HEK293T (cell line): ENCODE results near the gene SH2D3A.

Experiments used
- CTCF ChIA-PET: fragments of 350-600 bp; formaldehyde crosslinking; extraction: SDS; loops from one replicate; lab custom pipeline; 2021; ENCODE audit warnings: antibody characterized with exemption, inconsistent platforms; lab: Yijun Ruan, JAX
- POLR2A ChIA-PET: fragments of 350-600 bp; formaldehyde crosslinking; extraction: SDS; loops from one replicate; lab custom pipeline; 2020; ENCODE audit warnings: antibody characterized with exemption, inconsistent platforms; lab: Yijun Ruan, JAX
- DNase-seq: peaks from one replicate; pipeline ENCODE4 v3.0.0; 2012; ENCODE audit warnings: mixed read lengths; ENCODE audit errors: extremely low spot score
- ARNT ChIP-seq: fragments of 450-650 bp; IDR thresholded peaks from 2 replicates; pipeline ENCODE4 v1.6.1; 2017; ENCODE audit warnings: mild to moderate bottlenecking
- BHLHE40 ChIP-seq: fragments of 450-650 bp; IDR thresholded peaks from 2 replicates; pipeline ENCODE4 v1.6.1; 2016; ENCODE audit warnings: mild to moderate bottlenecking, moderate library complexity, borderline replicate concordance
- CTBP1 ChIP-seq: fragments of 450-650 bp; IDR thresholded peaks from 2 replicates; pipeline ENCODE4 v1.6.1; 2016; ENCODE audit warnings: borderline replicate concordance
- ELF4 ChIP-seq: fragments of 450-650 bp; IDR thresholded peaks from 2 replicates; pipeline ENCODE4 v1.6.1; 2017; ENCODE audit warnings: antibody characterized with exemption
- FOXA1 ChIP-seq: fragments of 450-650 bp; IDR thresholded peaks from 2 replicates; pipeline ENCODE4 v1.6.1; 2016; ENCODE audit warnings: mild to moderate bottlenecking
- FOXK2 ChIP-seq: fragments of 450-650 bp; IDR thresholded peaks from 2 replicates; pipeline ENCODE4 v1.6.1; 2016; ENCODE audit warnings: mild to moderate bottlenecking
- FOXM1 ChIP-seq: fragments of 450-650 bp; IDR thresholded peaks from 2 replicates; pipeline ENCODE4 v1.6.1; 2017; ENCODE audit warnings: mild to moderate bottlenecking, borderline replicate concordance
- HDGF ChIP-seq: fragments of 450-650 bp; IDR thresholded peaks from 2 replicates; pipeline ENCODE4 v1.6.1; 2017; ENCODE audit warnings: antibody characterized with exemption, borderline replicate concordance
- L3MBTL2 ChIP-seq: fragments of 450-650 bp; conservative IDR thresholded peaks from 2 replicates; pipeline ENCODE4 v1.6.1; 2016; ENCODE audit warnings: mild to moderate bottlenecking
- LEF1 ChIP-seq: fragments of 450-650 bp; IDR thresholded peaks from 2 replicates; pipeline ENCODE4 v1.6.1; 2017; ENCODE audit warnings: mild to moderate bottlenecking, borderline replicate concordance
- NFRKB ChIP-seq: fragments of 450-650 bp; IDR thresholded peaks from 2 replicates; pipeline ENCODE4 v1.6.1; 2016; ENCODE audit warnings: mild to moderate bottlenecking, moderate library complexity
- SP1 ChIP-seq: fragments of 450-650 bp; IDR thresholded peaks from 2 replicates; pipeline ENCODE4 v1.6.1; 2017
- SUZ12 ChIP-seq: fragments of 450-650 bp; IDR thresholded peaks from 2 replicates; pipeline ENCODE4 v1.6.1; 2016; ENCODE audit warnings: mild to moderate bottlenecking
- TARDBP ChIP-seq: fragments of 450-650 bp; IDR thresholded peaks from 2 replicates; pipeline ENCODE4 v1.6.1; 2016
- ZNF384 ChIP-seq: fragments of 450-650 bp; IDR thresholded peaks from 2 replicates; pipeline ENCODE4 v1.6.1; 2016
- TF ChIP-seq, protein P1 (sequence below): fragments of 450-650 bp; IDR thresholded peaks from 2 replicates; pipeline ENCODE4 v1.6.1; 2016

SH2D3A gene

DNA sequence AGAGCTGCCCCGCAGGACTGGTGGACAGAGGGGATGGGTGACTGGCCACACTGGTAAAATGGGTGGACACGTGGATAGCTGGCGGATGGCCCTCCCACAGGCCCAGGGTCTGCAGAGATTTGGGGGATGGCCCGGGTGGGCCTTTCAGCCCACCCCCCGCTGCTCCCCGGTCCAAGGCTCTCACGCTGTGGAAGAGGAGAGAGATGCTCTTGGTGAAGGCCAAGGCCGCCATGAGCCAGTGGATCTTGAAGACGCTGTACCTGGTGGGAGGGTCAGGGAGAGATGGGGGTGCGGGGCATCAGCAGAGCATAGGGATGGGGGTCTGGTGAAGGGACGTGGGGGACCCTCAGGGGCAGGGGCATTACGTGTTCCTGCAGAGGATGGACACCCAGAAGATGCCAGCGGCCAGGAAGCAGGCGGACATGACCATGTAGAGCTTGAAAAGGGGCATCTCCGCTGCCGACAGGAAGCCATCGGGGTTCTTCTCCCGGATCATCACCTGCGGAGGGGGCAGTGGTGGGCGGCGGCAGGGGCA lies 34.4 kb downstream of the SH2D3A start:
- ChIA-PET POLR2A (no interaction called here), CTCF (no interaction called here)

DNA sequence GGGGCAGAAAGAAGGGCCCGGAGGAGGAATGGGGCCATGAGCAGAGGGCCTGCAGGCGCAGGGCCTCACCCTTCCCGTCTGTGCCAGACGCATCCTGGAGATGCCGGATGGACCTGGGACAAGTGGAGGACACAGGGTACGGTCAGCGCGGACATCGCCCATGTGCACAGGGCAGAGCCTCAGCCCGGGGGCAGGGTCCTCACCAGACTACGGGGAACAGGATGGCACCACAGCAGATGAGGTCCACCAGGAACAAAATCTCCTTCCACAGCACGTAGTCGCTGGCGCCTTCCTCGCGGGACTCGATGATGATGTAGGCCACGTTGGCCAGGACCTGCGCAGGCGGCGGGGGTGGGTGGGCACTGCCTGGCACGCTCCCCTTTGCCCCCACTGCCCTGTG lies 35.4 kb downstream of the SH2D3A start:
- POLR2A ChIA-PET = no interaction called here
- CTCF ChIA-PET = no interaction called here
- no peak for DNase-seq
- no peak for TF ChIP-seq L3MBTL2
- no peak for TF ChIP-seq HDGF
- no peak for TF ChIP-seq ARNT

More for the DNA sequence above, 34.4 kb downstream of the SH2D3A start:
- TF ChIP-seq BHLHE40 (no peak), ELF4 (no peak)
- no peak for DNase-seq

DNA sequence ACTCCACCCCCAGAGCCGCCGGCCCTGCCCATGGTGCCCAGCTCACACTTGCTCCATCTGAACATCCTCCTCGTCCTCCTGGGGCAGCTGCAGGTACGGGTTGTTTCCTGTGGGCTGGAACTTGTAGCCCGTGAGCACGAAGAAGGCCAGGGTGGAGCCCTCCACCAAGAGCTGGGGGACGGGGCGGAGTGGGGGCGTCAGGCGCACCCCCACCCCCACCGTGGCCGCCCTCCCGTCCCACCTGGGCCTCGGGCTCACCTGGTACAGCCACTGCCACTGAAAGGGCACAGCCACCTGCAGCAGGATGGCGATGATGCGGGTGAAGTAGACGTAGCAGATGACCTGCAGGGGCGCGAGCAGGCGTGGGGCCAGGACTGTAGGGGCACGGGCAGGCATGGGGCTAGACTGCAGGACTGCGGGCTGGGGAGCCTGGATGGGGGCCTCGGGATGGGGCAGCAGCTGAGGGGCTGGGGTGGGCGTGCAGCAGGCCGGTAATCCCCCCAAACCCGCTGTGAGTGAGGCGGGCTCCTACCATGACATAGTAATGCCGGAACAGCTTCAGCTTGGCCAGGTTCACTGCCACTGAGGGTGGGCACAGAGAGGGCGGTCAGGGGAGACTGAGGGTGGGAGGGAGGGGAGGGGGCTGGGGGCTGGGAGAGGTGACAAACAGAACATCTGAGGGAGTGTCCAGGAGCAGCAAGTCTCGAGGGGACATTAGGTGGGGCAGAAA lies 36.1 kb downstream of the SH2D3A start:
- no peak for DNase-seq
- ChIA-PET CTCF (no interaction called here), POLR2A (no interaction called here)
- TF ChIP-seq NFRKB (no peak), HDGF (no peak), SUZ12 (no peak), CTBP1 (no peak), FOXA1 (no peak), L3MBTL2 (no peak), TARDBP (no peak), LEF1 (no peak), ARNT (no peak), ELF4 (no peak), ZNF384 (no peak), FOXK2 (no peak)
- TF ChIP-seq, protein P1, sequence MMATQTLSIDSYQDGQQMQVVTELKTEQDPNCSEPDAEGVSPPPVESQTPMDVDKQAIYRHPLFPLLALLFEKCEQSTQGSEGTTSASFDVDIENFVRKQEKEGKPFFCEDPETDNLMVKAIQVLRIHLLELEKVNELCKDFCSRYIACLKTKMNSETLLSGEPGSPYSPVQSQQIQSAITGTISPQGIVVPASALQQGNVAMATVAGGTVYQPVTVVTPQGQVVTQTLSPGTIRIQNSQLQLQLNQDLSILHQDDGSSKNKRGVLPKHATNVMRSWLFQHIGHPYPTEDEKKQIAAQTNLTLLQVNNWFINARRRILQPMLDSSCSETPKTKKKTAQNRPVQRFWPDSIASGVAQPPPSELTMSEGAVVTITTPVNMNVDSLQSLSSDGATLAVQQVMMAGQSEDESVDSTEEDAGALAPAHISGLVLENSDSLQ = no peak

DNA sequence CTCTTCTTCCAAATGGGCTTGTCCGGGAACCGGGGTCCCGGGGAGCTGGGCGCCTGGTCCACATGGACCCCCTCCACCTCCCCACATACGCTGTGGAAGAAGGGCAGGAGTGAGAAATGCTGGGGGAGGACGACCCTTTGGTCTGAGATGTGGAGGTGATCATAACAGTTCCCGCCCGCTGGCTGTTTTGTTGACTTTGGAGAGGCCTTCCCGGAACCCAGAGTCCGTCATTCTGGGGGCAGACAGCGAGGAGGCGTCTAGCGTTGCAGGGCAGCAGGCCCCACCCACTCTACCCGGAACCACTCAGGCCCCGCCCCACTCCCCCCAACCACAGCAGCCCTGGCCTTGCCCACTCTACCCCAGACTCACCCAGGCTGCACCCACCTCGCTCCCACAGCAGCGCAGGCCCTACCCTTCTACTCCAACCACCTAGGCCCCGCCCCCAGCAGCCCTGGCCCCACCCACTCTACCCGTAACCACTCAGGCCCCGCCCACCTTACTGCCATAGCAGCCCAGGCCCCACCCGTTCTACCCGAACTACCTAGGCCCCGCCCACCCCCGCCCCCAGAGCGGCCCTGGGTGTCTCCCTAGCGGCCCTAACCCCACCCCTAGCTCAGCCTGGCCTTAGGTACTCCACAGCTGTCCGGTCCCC lies 37.0 kb downstream of the SH2D3A start:
- POLR2A ChIA-PET = no interaction called here
- no peak for TF ChIP-seq FOXA1
- no peak for TF ChIP-seq ELF4
- TF ChIP-seq SUZ12 = no peak
- no peak for TF ChIP-seq CTBP1
- TF ChIP-seq FOXK2 = no peak
- TF ChIP-seq, protein P1 = no peak
- no peak for TF ChIP-seq HDGF
- no peak for TF ChIP-seq LEF1
- TF ChIP-seq NFRKB = no peak
- no peak for TF ChIP-seq BHLHE40
- DNase-seq = peak; percentile 68
- CTCF ChIA-PET = no interaction called here

DNA sequence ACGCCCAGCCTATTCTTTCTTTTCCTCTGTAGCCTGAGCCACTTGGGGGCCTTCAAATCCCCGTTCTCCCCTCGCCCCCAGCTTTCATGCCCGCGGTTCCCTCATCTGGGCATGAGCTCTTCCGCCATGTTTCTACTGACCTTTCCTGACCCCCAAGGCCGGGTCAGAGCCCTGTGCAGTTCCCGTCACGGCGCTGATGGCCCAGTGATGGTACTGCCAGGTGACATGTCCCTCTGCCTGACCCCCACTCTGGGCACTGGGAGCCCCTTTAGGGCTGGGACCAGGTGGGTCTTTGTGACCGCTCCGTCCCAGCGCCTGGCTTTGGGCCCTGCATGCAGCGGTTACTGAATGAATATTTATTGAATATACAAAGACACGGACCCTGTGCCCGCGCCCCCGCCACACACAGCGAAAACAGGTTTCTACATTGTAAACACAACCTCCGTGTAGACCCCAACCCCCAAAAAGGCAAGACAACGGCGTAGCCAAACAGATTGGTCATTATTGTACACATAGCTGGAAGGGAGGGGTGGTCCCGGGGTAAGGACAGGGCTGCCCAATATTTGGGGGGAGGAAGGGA lies 37.6 kb downstream of the SH2D3A start:
- DNase-seq = no peak
- TF ChIP-seq TARDBP = no peak
- TF ChIP-seq CTBP1 = no peak
- no peak for TF ChIP-seq NFRKB
- TF ChIP-seq FOXK2 = no peak
- TF ChIP-seq HDGF = no peak
- no peak for TF ChIP-seq FOXM1
- no peak for TF ChIP-seq FOXA1
- no peak for TF ChIP-seq ELF4
- no peak for TF ChIP-seq L3MBTL2
- ChIA-PET POLR2A (no interaction called here), CTCF (no interaction called here)

DNA sequence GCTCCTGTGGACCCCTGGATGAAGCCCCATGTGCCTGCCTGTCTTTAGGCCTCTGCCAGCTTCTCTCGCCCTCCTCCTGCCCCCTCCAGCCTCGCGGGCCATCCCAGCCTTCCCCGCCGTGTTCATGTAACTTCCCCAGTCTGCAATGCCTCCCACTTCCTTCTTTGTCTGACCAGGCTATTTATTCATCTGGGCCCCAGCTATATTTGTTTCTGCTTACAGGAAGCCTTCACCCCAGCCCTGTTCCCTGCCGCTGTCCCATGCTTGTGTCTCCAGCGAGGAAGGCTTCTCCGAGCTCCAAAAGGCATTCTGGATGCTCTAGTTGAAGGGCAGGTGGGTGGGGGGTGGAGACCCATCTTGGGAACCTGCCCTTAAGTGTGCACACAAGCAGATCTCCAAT lies 38.9 kb downstream of the SH2D3A start:
- ChIA-PET POLR2A (interaction anchor here (1.1 kb wide), 1 partner anchor 9 kb away, joined by 4 read pairs; the partner anchor contains the start of gene GPR108), CTCF (no interaction called here)
- no peak for TF ChIP-seq FOXK2
- TF ChIP-seq LEF1 = no peak
- TF ChIP-seq SP1 = no peak
- TF ChIP-seq ZNF384 = no peak
- no peak for DNase-seq

DNA sequence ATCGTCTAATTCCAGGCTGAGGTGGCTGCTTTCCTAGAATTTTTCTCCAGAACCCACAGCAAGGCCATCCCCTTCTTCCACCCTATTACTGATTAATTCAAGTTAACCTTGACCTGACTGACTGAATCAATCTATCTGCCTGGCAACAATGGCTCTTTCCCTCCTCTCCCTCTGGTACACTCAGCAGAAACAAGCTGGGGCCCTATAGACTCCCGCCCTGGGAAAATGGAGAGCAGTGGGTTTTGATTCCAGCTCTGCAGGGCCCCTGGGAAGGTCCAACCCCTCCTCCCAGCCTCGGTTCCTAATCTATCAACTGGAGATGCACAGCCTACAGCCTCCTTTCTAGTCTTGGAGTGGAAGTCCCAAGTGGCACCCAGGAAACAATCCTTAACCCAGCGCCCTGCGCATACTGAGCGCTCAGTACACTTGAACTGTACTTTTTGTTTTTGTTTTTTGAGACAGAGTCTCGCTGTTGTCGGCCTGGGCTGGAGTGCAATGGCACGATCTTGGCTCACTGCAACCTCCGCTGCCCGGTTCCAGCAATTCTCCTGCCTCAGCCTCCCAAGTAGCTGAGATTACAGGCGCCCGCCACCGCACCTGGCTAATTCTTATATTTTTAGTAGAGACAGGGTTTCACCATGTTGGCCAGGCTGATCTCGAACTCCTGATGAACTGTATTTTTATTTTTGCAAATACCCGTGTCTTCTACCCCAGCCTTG lies 41.6 kb downstream of the SH2D3A start:
- no peak for TF ChIP-seq ZNF384
- TF ChIP-seq TARDBP = no peak
- no peak for TF ChIP-seq ARNT
- TF ChIP-seq FOXM1 = no peak
- no peak for TF ChIP-seq FOXK2
- TF ChIP-seq, protein P1 = no peak
- no peak for TF ChIP-seq BHLHE40
- no peak for TF ChIP-seq L3MBTL2
- no peak for TF ChIP-seq SP1
- TF ChIP-seq FOXA1 = no peak
- TF ChIP-seq HDGF = no peak
- ChIA-PET CTCF (no interaction called here), POLR2A (interaction anchor here (0.9 kb wide), 1 partner anchor 15 kb away, joined by 3 read pairs; no protein-coding TSS in a partner anchor)
- no peak for DNase-seq
